HCT116 (cell line): Measurements from ENCODE around the gene UPK2.

ENCODE experiments used
- EZH2 ChIP-seq: fragments of 200-600 bp; sonication (generic); IDR thresholded peaks from 2 replicates; pipeline ENCODE4 v1.6.1; 2017; ENCODE audit warnings: antibody characterized with exemption, mixed run types
- POLR2A ChIP-seq: IDR thresholded peaks from 2 replicates; pipeline ENCODE4 v1.7.0; 2011; ENCODE audit warnings: borderline replicate concordance; ENCODE audit not compliant: insufficient read depth, insufficient read length; ENCODE audit errors: extremely low read depth
- POLR2AphosphoS5 ChIP-seq: IDR thresholded peaks from 2 replicates; pipeline ENCODE4 v1.6.1; 2011; ENCODE audit warnings: mild to moderate bottlenecking, low read depth, low read length, moderate library complexity
- RAD21 ChIP-seq: IDR thresholded peaks from 2 replicates; pipeline ENCODE4 v1.6.1; 2012; ENCODE audit warnings: low read depth, mild to moderate bottlenecking
- SP1 ChIP-seq: IDR thresholded peaks from 2 replicates; pipeline ENCODE4 v1.6.1; 2012; ENCODE audit warnings: low read depth
- YY1 ChIP-seq: IDR thresholded peaks from 2 replicates; pipeline ENCODE4 v1.6.1; 2011; ENCODE audit warnings: low read length, low read depth, moderate library complexity, mild to moderate bottlenecking; ENCODE audit not compliant: insufficient replicate concordance; ENCODE audit errors: extremely low read depth
- TF ChIP-seq, protein P1 (sequence below): IDR thresholded peaks from 2 replicates; pipeline ENCODE4 v1.6.1; 2012
- TF ChIP-seq, protein P2 (sequence below), 3 experiments: fragments of 200-600 bp in 1 of 3; sonication (generic) in 1 of 3; IDR thresholded peaks in 2 of 3; conservative IDR thresholded peaks in 1 of 3; 2 replicates each; pipeline ENCODE4 v1.5.1; 2012 to 2017; ENCODE audit warnings: low read depth in 2 of 3, low read length in 2 of 3, antibody characterized with exemption in 1 of 3, borderline replicate concordance in 1 of 3, control low read depth in 1 of 3, mild to moderate bottlenecking in 1 of 3, mixed read lengths in 1 of 3, mixed run types in 1 of 3, moderate library complexity in 1 of 3; ENCODE audit not compliant: insufficient read depth in 1 of 3
- TF ChIP-seq, protein P3 (sequence below): IDR thresholded peaks from 2 replicates; pipeline ENCODE4 v1.6.1; 2012; ENCODE audit warnings: low read depth

DNA sequence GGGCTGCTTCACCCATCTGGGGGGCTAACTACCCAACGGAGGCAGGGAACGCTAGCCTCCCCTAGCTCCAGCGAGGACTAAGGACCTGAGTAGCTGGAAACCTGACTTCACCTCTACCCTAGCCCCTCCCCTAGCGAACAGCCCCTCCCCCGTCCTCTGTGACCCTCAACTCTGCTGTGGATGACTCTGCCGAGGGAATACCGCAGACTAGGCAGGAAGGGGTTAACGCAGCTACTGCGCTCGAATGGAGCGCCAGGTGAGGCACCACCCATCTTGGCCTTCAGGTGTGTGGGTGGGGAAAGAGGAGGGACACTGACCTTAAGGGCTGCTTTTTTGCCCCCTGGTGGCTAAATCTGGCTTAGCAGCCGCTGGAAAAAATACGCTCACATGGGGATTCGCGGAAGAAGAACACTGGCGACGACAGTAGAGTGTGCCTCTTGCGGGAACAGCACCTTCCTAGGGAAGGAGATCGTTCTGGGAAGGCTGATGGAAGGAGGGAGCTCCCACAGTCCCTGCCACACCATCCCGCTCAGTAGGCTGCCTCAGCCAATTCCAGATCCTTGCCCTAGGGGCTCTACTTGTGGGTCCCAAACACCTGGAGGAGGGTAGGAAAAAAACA lies 25.9 kb upstream of the UPK2 start:
- TF ChIP-seq POLR2A (no peak), EZH2 (no peak), RAD21 (no peak), POLR2AphosphoS5 (peak; percentile 58; the same call in 1 of the 2 replicates), SP1 (no peak), YY1 (peak; percentile 71)
- TF ChIP-seq, protein P1, sequence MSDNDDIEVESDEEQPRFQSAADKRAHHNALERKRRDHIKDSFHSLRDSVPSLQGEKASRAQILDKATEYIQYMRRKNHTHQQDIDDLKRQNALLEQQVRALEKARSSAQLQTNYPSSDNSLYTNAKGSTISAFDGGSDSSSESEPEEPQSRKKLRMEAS = no peak
- TF ChIP-seq, protein P2, sequence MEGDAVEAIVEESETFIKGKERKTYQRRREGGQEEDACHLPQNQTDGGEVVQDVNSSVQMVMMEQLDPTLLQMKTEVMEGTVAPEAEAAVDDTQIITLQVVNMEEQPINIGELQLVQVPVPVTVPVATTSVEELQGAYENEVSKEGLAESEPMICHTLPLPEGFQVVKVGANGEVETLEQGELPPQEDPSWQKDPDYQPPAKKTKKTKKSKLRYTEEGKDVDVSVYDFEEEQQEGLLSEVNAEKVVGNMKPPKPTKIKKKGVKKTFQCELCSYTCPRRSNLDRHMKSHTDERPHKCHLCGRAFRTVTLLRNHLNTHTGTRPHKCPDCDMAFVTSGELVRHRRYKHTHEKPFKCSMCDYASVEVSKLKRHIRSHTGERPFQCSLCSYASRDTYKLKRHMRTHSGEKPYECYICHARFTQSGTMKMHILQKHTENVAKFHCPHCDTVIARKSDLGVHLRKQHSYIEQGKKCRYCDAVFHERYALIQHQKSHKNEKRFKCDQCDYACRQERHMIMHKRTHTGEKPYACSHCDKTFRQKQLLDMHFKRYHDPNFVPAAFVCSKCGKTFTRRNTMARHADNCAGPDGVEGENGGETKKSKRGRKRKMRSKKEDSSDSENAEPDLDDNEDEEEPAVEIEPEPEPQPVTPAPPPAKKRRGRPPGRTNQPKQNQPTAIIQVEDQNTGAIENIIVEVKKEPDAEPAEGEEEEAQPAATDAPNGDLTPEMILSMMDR (IDR thresholded peaks at IDR 0.05 in 2 of 3, conservative IDR thresholded peaks at IDR 0.05 in 1 of 3; ENCODE audit: borderline replicate concordance in 1 of 3, insufficient read depth in 1 of 3, low read depth in 2 of 3, low read length in 2 of 3) = peak in 2 of 3 experiments; percentile 84 to 92; a peak in 4 of 6 replicates
- TF ChIP-seq, protein P3, sequence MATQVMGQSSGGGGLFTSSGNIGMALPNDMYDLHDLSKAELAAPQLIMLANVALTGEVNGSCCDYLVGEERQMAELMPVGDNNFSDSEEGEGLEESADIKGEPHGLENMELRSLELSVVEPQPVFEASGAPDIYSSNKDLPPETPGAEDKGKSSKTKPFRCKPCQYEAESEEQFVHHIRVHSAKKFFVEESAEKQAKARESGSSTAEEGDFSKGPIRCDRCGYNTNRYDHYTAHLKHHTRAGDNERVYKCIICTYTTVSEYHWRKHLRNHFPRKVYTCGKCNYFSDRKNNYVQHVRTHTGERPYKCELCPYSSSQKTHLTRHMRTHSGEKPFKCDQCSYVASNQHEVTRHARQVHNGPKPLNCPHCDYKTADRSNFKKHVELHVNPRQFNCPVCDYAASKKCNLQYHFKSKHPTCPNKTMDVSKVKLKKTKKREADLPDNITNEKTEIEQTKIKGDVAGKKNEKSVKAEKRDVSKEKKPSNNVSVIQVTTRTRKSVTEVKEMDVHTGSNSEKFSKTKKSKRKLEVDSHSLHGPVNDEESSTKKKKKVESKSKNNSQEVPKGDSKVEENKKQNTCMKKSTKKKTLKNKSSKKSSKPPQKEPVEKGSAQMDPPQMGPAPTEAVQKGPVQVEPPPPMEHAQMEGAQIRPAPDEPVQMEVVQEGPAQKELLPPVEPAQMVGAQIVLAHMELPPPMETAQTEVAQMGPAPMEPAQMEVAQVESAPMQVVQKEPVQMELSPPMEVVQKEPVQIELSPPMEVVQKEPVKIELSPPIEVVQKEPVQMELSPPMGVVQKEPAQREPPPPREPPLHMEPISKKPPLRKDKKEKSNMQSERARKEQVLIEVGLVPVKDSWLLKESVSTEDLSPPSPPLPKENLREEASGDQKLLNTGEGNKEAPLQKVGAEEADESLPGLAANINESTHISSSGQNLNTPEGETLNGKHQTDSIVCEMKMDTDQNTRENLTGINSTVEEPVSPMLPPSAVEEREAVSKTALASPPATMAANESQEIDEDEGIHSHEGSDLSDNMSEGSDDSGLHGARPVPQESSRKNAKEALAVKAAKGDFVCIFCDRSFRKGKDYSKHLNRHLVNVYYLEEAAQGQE = no peak
